Panc1 (cell line): ENCODE data around the gene CMIP. TPM values are rescaled to one million over a fixed set of nuclear protein-coding genes. Genes with fewer than 3 reads are reported as not detected.

ENCODE experiments used
- ATAC-seq: fragments of 200-7000 bp; cut with Tn5 transposase; 2 replicates; pipeline ENCODE4 v1.9.1; 2020; ENCODE audit warnings: mild to moderate bottlenecking, moderate library complexity
- BruUV-seq: library from RNA; stranded (reverse); fragments of 400-500 nt; replicated peaks from 2 replicates; lab custom pipeline; 2021; lab: Mats Ljungman, UMichigan
- CTCF ChIA-PET: fragments of 300-600 bp; sonication (Branson Sonifier 250); formaldehyde crosslinking; loops from one replicate; lab custom pipeline; 2022; ENCODE audit warnings: antibody characterized with exemption; lab: Charles Lee
- POLR2A ChIA-PET: fragments of 300-600 bp; sonication (Branson Sonifier 250); formaldehyde crosslinking; loops from one replicate; lab custom pipeline; 2022; ENCODE audit warnings: antibody characterized with exemption; lab: Charles Lee
- DNase-seq: peaks from one replicate; pipeline ENCODE4 v3.0.0-alpha.2; 2010; ENCODE audit warnings: low read depth, low spot score
- H3K27ac ChIP-seq: 2 replicates; pipeline ENCODE4 v1.5.1; 2011; ENCODE audit warnings: mild to moderate bottlenecking, low read length, inconsistent platforms
- H3K27me3 ChIP-seq: fragments of 200-500 bp; sonication (Bioruptor generic); 2 replicates; pipeline ENCODE4 v1.6.0; 2014; ENCODE audit warnings: low read length, inconsistent platforms; ENCODE audit not compliant: control insufficient read depth, insufficient read depth
- H3K36me3 ChIP-seq: fragments of 200-500 bp; sonication (Bioruptor generic); 2 replicates; pipeline ENCODE4 v1.5.1; 2014; ENCODE audit warnings: inconsistent platforms, mild to moderate bottlenecking, low read length, moderate library complexity; ENCODE audit not compliant: control insufficient read depth, insufficient read depth
- H3K4me1 ChIP-seq: 2 replicates; pipeline ENCODE4 v1.5.1; 2011; ENCODE audit warnings: inconsistent platforms, mild to moderate bottlenecking, low read length, moderate library complexity; ENCODE audit not compliant: control insufficient read depth, insufficient read depth
- H3K4me3 ChIP-seq, 2 experiments: 2 replicates each; pipeline ENCODE4 v1.5.1; 2011 to 2012; ENCODE audit warnings: low read depth in 2 of 2, low read length in 2 of 2, mild to moderate bottlenecking in 2 of 2, inconsistent platforms in 1 of 2, moderate library complexity in 1 of 2
- H3K9me3 ChIP-seq: fragments of 200-500 bp; sonication (Bioruptor generic); 2 replicates; pipeline ENCODE4 v1.5.1; 2014; ENCODE audit warnings: low read depth, mild to moderate bottlenecking, inconsistent platforms, low read length, moderate library complexity; ENCODE audit not compliant: control insufficient read depth, insufficient read depth
- CTCF ChIP-seq: fragments of 450-650 bp; IDR thresholded peaks from 2 replicates; pipeline ENCODE4 v1.5.1; 2017; ENCODE audit warnings: mild to moderate bottlenecking
- POLR2AphosphoS5 ChIP-seq: IDR thresholded peaks from 2 replicates; pipeline ENCODE4 v1.6.1; 2012; ENCODE audit warnings: mild to moderate bottlenecking, low read depth, low read length, moderate library complexity
- REST ChIP-seq, 2 experiments: IDR thresholded peaks; 2 replicates each; pipeline ENCODE4 v1.6.1; 2011 to 2012; ENCODE audit warnings: low read depth in 2 of 2, control low read depth in 1 of 2, low read length in 1 of 2, mild to moderate bottlenecking in 1 of 2, moderate library complexity in 1 of 2; ENCODE audit not compliant: insufficient read depth in 1 of 2
- SIN3A ChIP-seq: IDR thresholded peaks from 2 replicates; pipeline ENCODE4 v1.6.1; 2012; ENCODE audit warnings: low read depth, mild to moderate bottlenecking, low read length, moderate library complexity, borderline replicate concordance; ENCODE audit not compliant: insufficient read depth
- TCF7L2 ChIP-seq: IDR thresholded peaks from 2 replicates; pipeline ENCODE4 v1.6.1; 2011; ENCODE audit warnings: mild to moderate bottlenecking, low read depth, low read length, inconsistent platforms
- in situ Hi-C: cut with HindIII; loops from 2 replicates; pipeline ENCODE4 v1.10.0; 2016; ENCODE audit warnings: low sequenced_read_pairs, low pct_unique_long_range_greater_than_20kb
- intact Hi-C: fragments of 100-400 bp; cut with micrococcal nuclease; formaldehyde crosslinking; loops from one replicate; pipeline ENCODE4 v1.10.0; 2022; ENCODE audit not compliant: unreplicated experiment
- total RNA-seq: library from RNA; stranded (reverse); gene quantifications from one replicate; pipeline ENCODE4 v1.2.1, GENCODE V29; 2021; ENCODE audit not compliant: unreplicated experiment

The CMIP gene
- total RNA-seq, 1 experiment from 2014 or later = 49.7 TPM

GRCh38 chr16:81574168-81574567, 129.6 kb downstream of the CMIP start:
- H3K4me3 ChIP-seq = no peak overlapping the region
- ATAC-seq (no peak), DNase-seq (no peak)
- in situ Hi-C loops = no loop called here
- BruUV-seq = no TSS peak
- POLR2A ChIA-PET = no interaction called here
- CTCF ChIA-PET = no interaction called here
- intact Hi-C loops = no loop called here
- TF ChIP-seq TCF7L2 = no peak
- no peak for TF ChIP-seq POLR2AphosphoS5
- no peak for TF ChIP-seq SIN3A
- TF ChIP-seq CTCF = no peak
- no peak for TF ChIP-seq REST (IDR thresholded peaks at IDR 0.05; ENCODE audit: insufficient read depth in 1 of 2, low read depth in 2 of 2, low read length in 1 of 2)
- no peaks in the 10 kb centered on the region for H3K9me3 ChIP-seq
- H3K27ac ChIP-seq = no peak overlapping the region
- peaks cover 19% of the 10 kb centered on the region for H3K4me1 ChIP-seq
- no peaks in the 10 kb centered on the region for H3K36me3 ChIP-seq
- no peaks in the 10 kb centered on the region for H3K27me3 ChIP-seq

GRCh38 chr16:81575307-81575706, 130.7 kb downstream of the CMIP start:
- TF ChIP-seq CTCF (no peak), SIN3A (no peak), POLR2AphosphoS5 (no peak), REST (IDR thresholded peaks at IDR 0.05; ENCODE audit: insufficient read depth in 1 of 2, low read depth in 2 of 2, low read length in 1 of 2) (no peak), TCF7L2 (no peak)
- no peak for DNase-seq
- ChIA-PET POLR2A (no interaction called here), CTCF (no interaction called here)
- intact Hi-C loops (no loop called here), in situ Hi-C loops (no loop called here)
- no peaks in the 10 kb centered on the region for H3K9me3 ChIP-seq
- no peak overlapping the region for H3K4me3 ChIP-seq
- no TSS peak for BruUV-seq
- peaks cover 13% of the 10 kb centered on the region for H3K4me1 ChIP-seq
- H3K36me3 ChIP-seq = no peaks in the 10 kb centered on the region
- H3K27ac ChIP-seq = no peak overlapping the region
- H3K27me3 ChIP-seq = no peaks in the 10 kb centered on the region
- peak; percentile 35; the same call in 1 of the 2 replicates for ATAC-seq
